Neutrophil (primary cell): ENCODE results near the gene NR0B2.
"Not testable (repeated sequence)": the region's sequence is repeated elsewhere in the genome, so short reads cannot be mapped to it uniquely, and the experiment has no call there.

Experiments used
- H3K27ac ChIP-seq: fragments of 200-600 bp; sonication (generic); 2 replicates; pipeline ENCODE4 v1.5.1; 2016; ENCODE audit warnings: mild to moderate bottlenecking, moderate library complexity
- H3K27me3 ChIP-seq: fragments of 200-600 bp; sonication (generic); 2 replicates; pipeline ENCODE4 v1.6.0; 2016; ENCODE audit warnings: mild to moderate bottlenecking
- H3K36me3 ChIP-seq: fragments of 200-600 bp; sonication (generic); 2 replicates; pipeline ENCODE4 v1.5.1; 2017
- H3K4me1 ChIP-seq, 2 experiments: fragments of 200-600 bp in 1 of 2; sonication (generic) in 1 of 2; 1 replicate in 1 of 2; 2 replicates in 1 of 2; pipeline versions ENCODE4 v1.5.1 to v1.6.1; 2013 to 2016; ENCODE audit warnings: low read depth in 1 of 2, low read length in 1 of 2, mild to moderate bottlenecking in 1 of 2, moderate library complexity in 1 of 2; ENCODE audit not compliant: control insufficient read depth in 1 of 2, insufficient read depth in 1 of 2
- H3K4me3 ChIP-seq, 2 experiments: fragments of 200-600 bp in 1 of 2; sonication (generic) in 1 of 2; 1 replicate in 1 of 2; 2 replicates in 1 of 2; pipeline ENCODE4 v1.5.1; 2013 to 2016; ENCODE audit warnings: low read depth in 1 of 2, low read length in 1 of 2, mild to moderate bottlenecking in 1 of 2, moderate library complexity in 1 of 2
- H3K9me3 ChIP-seq: fragments of 200-600 bp; sonication (generic); 2 replicates; pipeline ENCODE4 v1.5.1; 2016
- CTCF ChIP-seq: fragments of 200-600 bp; sonication (generic); IDR thresholded peaks from 2 replicates; pipeline ENCODE4 v1.5.1; 2016; ENCODE audit warnings: antibody characterized with exemption

The NR0B2 gene

GRCh38 chr1:26887125-26887524, 26.6 kb downstream of the NR0B2 start:
- no peak for TF ChIP-seq CTCF
- H3K27ac ChIP-seq = no peak overlapping the region
- peaks cover 16 to 18% of the 10 kb centered on the region in 2 experiments for H3K4me1 ChIP-seq
- H3K36me3 ChIP-seq = peaks cover 69% of the 10 kb centered on the region
- H3K9me3 ChIP-seq = no peaks in the 10 kb centered on the region
- no peak overlapping the region for H3K4me3 ChIP-seq
- no peaks in the 10 kb centered on the region for H3K27me3 ChIP-seq

GRCh38 chr1:26882696-26883463, 30.9 kb downstream of the NR0B2 start:
- Histone ChIP-seq H3K9me3 (no peaks in the 10 kb centered on the region), H3K27ac (no peak overlapping the region), H3K4me3 (no peak overlapping the region), H3K36me3 (peaks cover 93% of the 10 kb centered on the region), H3K4me1 (no peaks in the 10 kb centered on the region), H3K27me3 (no peaks in the 10 kb centered on the region)
- no peak for TF ChIP-seq CTCF

- not testable (repeated sequence) for H3K9me3 ChIP-seq
- H3K36me3 ChIP-seq = peaks cover 86% of the 10 kb centered on the region
Observed at GRCh38 chr1:26881611-26882010, 32.2 kb downstream of the NR0B2 start.

GRCh38 chr1:26879793-26880192, 34.0 kb downstream of the NR0B2 start:
- Histone ChIP-seq H3K36me3 (peaks cover 70% of the 10 kb centered on the region), H3K4me1 (no peaks in the 10 kb centered on the region), H3K27ac (no peak overlapping the region), H3K27me3 (no peaks in the 10 kb centered on the region), H3K9me3 (no peaks in the 10 kb centered on the region), H3K4me3 (no peak overlapping the region)
- TF ChIP-seq CTCF = no peak

More at GRCh38 chr1:26881611-26882010, 32.2 kb downstream of the NR0B2 start:
- H3K4me3 ChIP-seq, H3K27me3 ChIP-seq, H3K4me1 ChIP-seq, H3K27ac ChIP-seq: not testable (repeated sequence)

- no peak for TF ChIP-seq CTCF
- H3K9me3 ChIP-seq = no peaks in the 10 kb centered on the region
- no peaks in the 10 kb centered on the region for H3K4me1 ChIP-seq
- H3K4me3 ChIP-seq = no peak overlapping the region
- H3K27me3 ChIP-seq = no peaks in the 10 kb centered on the region
- peaks cover 45% of the 10 kb centered on the region for H3K36me3 ChIP-seq
- H3K27ac ChIP-seq = no peak overlapping the region
Observed at GRCh38 chr1:26877326-26877725, 36.4 kb downstream of the NR0B2 start.

- no peak for TF ChIP-seq CTCF
- Histone ChIP-seq H3K27me3 (no peaks in the 10 kb centered on the region), H3K27ac (no peak overlapping the region), H3K36me3 (peaks cover 21% of the 10 kb centered on the region), H3K9me3 (no peaks in the 10 kb centered on the region), H3K4me1 (no peaks in the 10 kb centered on the region), H3K4me3 (no peak overlapping the region)
Observed at GRCh38 chr1:26874896-26875295, 38.9 kb downstream of the NR0B2 start.

GRCh38 chr1:26873097-26873496, 40.7 kb downstream of the NR0B2 start:
- not testable (repeated sequence) for H3K9me3 ChIP-seq, H3K27me3 ChIP-seq, H3K36me3 ChIP-seq, H3K4me3 ChIP-seq, H3K4me1 ChIP-seq, H3K27ac ChIP-seq
